Ectodermal cell (in vitro differentiated cells): Measurements from ENCODE around the gene NR5A2.

ENCODE experiments used
- H3K27ac ChIP-seq: 2 replicates; pipeline ENCODE4 v1.7.0; 2013; ENCODE audit warnings: mild to moderate bottlenecking, low read depth, low read length; ENCODE audit not compliant: insufficient read depth, poor library complexity, severe bottlenecking
- H3K27me3 ChIP-seq: 2 replicates; pipeline ENCODE4 v1.7.0; 2013; ENCODE audit warnings: mild to moderate bottlenecking, low read length; ENCODE audit not compliant: insufficient read depth, control insufficient read depth, poor library complexity, severe bottlenecking
- H3K36me3 ChIP-seq: one replicate; pipeline ENCODE4 v1.7.0; 2013; ENCODE audit warnings: low read length; ENCODE audit not compliant: control insufficient read depth, insufficient read depth
- H3K4me1 ChIP-seq: one replicate; pipeline ENCODE4 v1.7.0; 2013; ENCODE audit warnings: low read length; ENCODE audit not compliant: control insufficient read depth, insufficient read depth
- H3K4me3 ChIP-seq: 2 replicates; pipeline ENCODE4 v1.7.0; 2013; ENCODE audit warnings: low read depth, low read length, control low read depth; ENCODE audit not compliant: insufficient read depth
- H3K9me3 ChIP-seq: 2 replicates; pipeline ENCODE4 v1.7.0; 2013; ENCODE audit warnings: mild to moderate bottlenecking, low read length, moderate library complexity; ENCODE audit not compliant: control insufficient read depth
- WGBS, 2 experiments: methylation state at CpG; one replicate each; pipeline ENCODE4 v1.1.7; 2013; ENCODE audit warnings: missing lambda C conversion rate in 2 of 2; 5-methylcytosine and 5-hydroxymethylcytosine counted together

The NR5A2 gene

DNA sequence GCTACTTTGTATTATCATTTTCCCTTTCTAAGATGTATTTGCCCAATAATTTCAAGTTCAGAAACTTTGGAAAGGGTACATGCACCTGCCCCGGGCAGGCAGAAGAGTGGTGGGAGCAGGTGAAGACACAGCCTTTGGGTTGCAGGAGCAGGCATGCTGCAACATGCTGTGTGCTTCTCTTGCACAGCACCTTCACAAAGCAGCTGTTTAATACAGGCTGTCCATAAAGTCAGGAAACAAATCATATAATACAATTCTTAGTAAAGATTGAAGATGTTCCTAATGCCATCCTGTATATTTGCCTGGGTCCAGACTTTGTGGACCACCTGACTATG lies 199.4 kb downstream of the NR5A2 start:
- H3K4me3 ChIP-seq: no peak overlapping the region
- WGBS, 2 experiments: 97 to 100% methylated on average over 1 of the region's 1 CpG

More for the DNA sequence above, 199.4 kb downstream of the NR5A2 start:
- peaks cover 17% of the 10 kb centered on the region for H3K4me1 ChIP-seq
- H3K27ac ChIP-seq: no peak overlapping the region
- H3K9me3 ChIP-seq: no peaks in the 10 kb centered on the region
- no peaks in the 10 kb centered on the region for H3K36me3 ChIP-seq
- no peaks in the 10 kb centered on the region for H3K27me3 ChIP-seq
